Tibial artery (tissue), 4 donors: ENCODE measurements around the gene PTPRG.

ENCODE experiments used
- DNase-seq, 2 donors: peaks; one replicate each; pipeline ENCODE4 v3.0.0-alpha.2; 2019
- H3K27ac ChIP-seq, 2 donors: fragments of 200-600 bp; sonication (generic) in 1 of 2; 1 replicate in 1 of 2; 2 replicates in 1 of 2; pipeline ENCODE4 v1.5.1; 2018 to 2019; ENCODE audit warnings: mild to moderate bottlenecking in 1 of 2
- H3K27me3 ChIP-seq, 2 donors: fragments of 200-600 bp; sonication (generic) in 1 of 2; one replicate each; pipeline versions ENCODE4 v1.5.1 to v1.6.0; 2016 to 2019
- H3K36me3 ChIP-seq, 3 donors: fragments of 200-600 bp; sonication (generic) in 2 of 3; one replicate each; pipeline ENCODE4 v1.5.1; 2016 to 2019; ENCODE audit warnings: mild to moderate bottlenecking in 2 of 3
- H3K4me1 ChIP-seq, 4 donors: fragments of 200-600 bp; sonication (generic) in 2 of 4; 1 replicate in 3 of 4; 2 replicates in 1 of 4; pipeline ENCODE4 v1.5.1; 2016 to 2019
- H3K4me3 ChIP-seq, 2 donors: fragments of 200-600 bp; sonication (generic) in 1 of 2; 1 replicate in 1 of 2; 2 replicates in 1 of 2; pipeline ENCODE4 v1.5.1; 2018 to 2019; ENCODE audit warnings: mild to moderate bottlenecking in 2 of 2
- H3K9me3 ChIP-seq, 3 donors: fragments of 200-600 bp; sonication (generic) in 1 of 3; one replicate each; pipeline ENCODE4 v1.5.1; 2016 to 2019
- intact Hi-C: fragments of 100-400 bp; cut with DNase I; formaldehyde crosslinking; loops from one replicate; pipeline ENCODE4 v1.15.0; 2023; ENCODE audit warnings: low total_unique reads
- TF ChIP-seq, protein P1 (sequence below), 2 experiments: fragments of 200-600 bp in 1 of 2; fragments of 450-650 bp in 1 of 2; IDR thresholded peaks; one replicate each; pipeline ENCODE4 v1.5.1; 2017 to 2019; ENCODE audit warnings: antibody characterized with exemption in 2 of 2, mild to moderate bottlenecking in 1 of 2, moderate library complexity in 1 of 2

PTPRG gene

DNA sequence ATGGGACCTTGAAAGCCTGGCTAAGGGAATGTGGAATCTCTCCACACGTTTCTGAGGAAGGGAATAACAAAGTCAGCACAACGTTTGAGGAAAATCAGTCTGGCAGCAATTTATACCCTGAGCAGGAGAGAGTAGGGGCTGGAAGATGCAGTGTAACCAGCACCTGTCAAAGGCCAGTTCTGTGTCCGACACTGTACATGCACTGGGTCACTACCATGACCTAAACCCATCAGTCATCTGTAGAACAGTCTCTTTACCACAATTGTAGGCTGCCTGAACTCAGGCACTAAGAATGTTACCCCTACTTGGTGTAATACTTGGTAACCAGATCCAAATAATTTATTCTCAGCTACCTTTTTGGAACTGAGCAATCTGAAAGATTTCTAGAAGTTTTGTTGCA lies 698.6 kb downstream of the PTPRG start:
- Histone ChIP-seq H3K27ac (no peak overlapping the region), H3K36me3 (peaks cover 30 to 40% (median 36%) of the 10 kb centered on the region in 3 donors), H3K9me3 (no peaks in the 10 kb centered on the region), H3K27me3 (no peaks in the 10 kb centered on the region), H3K4me3 (no peak overlapping the region), H3K4me1 (no peaks in the 10 kb centered on the region)
- no peak for DNase-seq
- intact Hi-C loops = no loop called here
- TF ChIP-seq, protein P1, sequence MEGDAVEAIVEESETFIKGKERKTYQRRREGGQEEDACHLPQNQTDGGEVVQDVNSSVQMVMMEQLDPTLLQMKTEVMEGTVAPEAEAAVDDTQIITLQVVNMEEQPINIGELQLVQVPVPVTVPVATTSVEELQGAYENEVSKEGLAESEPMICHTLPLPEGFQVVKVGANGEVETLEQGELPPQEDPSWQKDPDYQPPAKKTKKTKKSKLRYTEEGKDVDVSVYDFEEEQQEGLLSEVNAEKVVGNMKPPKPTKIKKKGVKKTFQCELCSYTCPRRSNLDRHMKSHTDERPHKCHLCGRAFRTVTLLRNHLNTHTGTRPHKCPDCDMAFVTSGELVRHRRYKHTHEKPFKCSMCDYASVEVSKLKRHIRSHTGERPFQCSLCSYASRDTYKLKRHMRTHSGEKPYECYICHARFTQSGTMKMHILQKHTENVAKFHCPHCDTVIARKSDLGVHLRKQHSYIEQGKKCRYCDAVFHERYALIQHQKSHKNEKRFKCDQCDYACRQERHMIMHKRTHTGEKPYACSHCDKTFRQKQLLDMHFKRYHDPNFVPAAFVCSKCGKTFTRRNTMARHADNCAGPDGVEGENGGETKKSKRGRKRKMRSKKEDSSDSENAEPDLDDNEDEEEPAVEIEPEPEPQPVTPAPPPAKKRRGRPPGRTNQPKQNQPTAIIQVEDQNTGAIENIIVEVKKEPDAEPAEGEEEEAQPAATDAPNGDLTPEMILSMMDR (IDR thresholded peaks at IDR 0.05) = no peak

DNA sequence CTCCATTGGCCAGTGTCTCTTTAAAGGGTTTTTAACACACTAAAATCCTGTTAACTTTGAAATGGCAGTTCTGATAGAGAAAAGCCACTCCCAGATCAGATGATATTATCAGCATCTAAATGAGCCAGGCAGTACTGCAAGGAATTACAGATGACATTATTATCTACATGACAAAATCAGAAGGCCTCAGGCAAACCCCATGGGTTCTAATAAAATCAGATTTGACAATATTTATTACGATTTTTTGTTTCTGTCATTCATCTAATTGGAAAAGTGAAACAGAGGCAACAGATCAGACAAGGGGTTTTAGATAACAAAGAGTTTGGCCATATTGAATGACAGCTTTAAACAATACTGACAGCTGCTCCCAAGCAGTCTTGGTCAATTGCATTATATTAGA lies 699.3 kb downstream of the PTPRG start:
- no peak for DNase-seq
- no peaks in the 10 kb centered on the region for H3K9me3 ChIP-seq
- intact Hi-C loops = no loop called here
- H3K27me3 ChIP-seq = no peaks in the 10 kb centered on the region
- TF ChIP-seq, protein P1 (IDR thresholded peaks at IDR 0.05) = no peak
- no peaks in the 10 kb centered on the region for H3K4me1 ChIP-seq
- H3K27ac ChIP-seq = no peak overlapping the region
- H3K36me3 ChIP-seq = peaks cover 23 to 37% (median 30%) of the 10 kb centered on the region in 3 donors
- H3K4me3 ChIP-seq = no peak overlapping the region

DNA sequence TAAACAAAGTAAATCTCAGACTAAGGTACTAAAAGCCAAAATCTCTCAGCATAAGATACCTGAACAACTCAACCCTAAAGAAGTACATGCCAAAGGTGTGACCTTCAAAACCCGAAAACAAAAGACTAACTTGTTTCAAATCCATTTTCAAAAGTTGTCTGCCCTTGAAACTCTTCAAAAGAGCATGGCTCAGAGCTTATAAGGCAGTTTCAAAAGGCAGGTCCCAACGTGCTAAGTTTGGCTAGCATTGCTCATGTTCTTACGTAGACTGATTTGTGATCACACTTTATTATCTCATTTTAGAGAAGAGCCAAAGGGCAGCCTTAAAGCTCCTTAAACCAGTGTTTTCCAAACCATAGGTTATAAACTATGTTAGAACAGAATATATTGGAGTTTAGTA lies 699.8 kb downstream of the PTPRG start:
- H3K36me3 ChIP-seq = peaks cover 21 to 34% (median 25%) of the 10 kb centered on the region in 3 donors
- intact Hi-C loops = no loop called here

DNA sequence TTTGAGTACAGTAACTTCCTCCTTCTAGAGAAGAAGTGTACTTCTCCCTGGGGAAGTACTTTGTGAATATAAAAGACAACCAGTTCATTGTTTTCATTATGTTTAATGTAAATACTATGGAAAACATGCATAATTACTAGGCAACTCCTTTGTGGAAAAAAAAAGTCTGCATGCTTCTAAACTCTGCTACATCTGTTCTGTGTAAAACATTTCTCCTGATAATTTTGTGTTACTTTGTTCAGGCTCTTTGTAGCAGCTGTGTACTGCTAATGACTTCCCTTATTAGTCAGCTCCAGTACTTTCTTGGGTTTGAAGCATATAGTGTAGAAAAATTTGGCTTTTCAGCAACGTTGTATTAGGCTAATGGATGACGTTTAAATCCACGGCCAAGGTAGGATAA lies 700.4 kb downstream of the PTPRG start:
- H3K4me1 ChIP-seq = no peaks in the 10 kb centered on the region
- H3K4me3 ChIP-seq = no peak overlapping the region
- H3K9me3 ChIP-seq = no peaks in the 10 kb centered on the region
- peaks cover 21 to 34% (median 24%) of the 10 kb centered on the region in 3 donors for H3K36me3 ChIP-seq
- no peaks in the 10 kb centered on the region for H3K27me3 ChIP-seq
- H3K27ac ChIP-seq = no peak overlapping the region
- intact Hi-C loops = no loop called here
- DNase-seq = no peak
- TF ChIP-seq, protein P1 (IDR thresholded peaks at IDR 0.05) = no peak

More for the DNA sequence above, 699.8 kb downstream of the PTPRG start:
- Histone ChIP-seq H3K27me3 (no peaks in the 10 kb centered on the region), H3K9me3 (no peaks in the 10 kb centered on the region), H3K27ac (no peak overlapping the region), H3K4me1 (no peaks in the 10 kb centered on the region), H3K4me3 (no peak overlapping the region)
- TF ChIP-seq, protein P1 (IDR thresholded peaks at IDR 0.05) = no peak
- DNase-seq = no peak

DNA sequence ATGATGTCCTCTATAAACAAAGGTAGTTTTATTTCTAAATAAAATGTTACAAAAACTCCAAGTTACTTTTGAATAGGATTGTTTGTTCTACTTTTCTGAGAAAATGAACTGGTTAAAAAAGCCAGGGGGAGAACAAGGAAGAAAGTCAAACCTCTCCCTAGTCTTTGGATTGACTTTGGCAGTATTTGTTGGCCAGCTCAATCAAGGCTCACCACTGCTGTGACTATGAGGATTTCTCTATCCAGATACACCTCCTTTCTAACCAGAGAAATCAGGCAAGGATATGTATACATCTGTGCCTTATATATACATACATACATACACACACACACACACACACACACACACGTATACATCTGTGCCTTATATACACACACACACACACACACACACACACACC lies 704.2 kb downstream of the PTPRG start:
- peaks cover 51 to 63% (median 53%) of the 10 kb centered on the region in 3 donors for H3K36me3 ChIP-seq
- H3K9me3 ChIP-seq = no peaks in the 10 kb centered on the region
- TF ChIP-seq, protein P1 (IDR thresholded peaks at IDR 0.05) = no peak
- H3K4me1 ChIP-seq = no peaks in the 10 kb centered on the region
- no peak for DNase-seq
- no peak overlapping the region for H3K27ac ChIP-seq
- no peak overlapping the region for H3K4me3 ChIP-seq
- no peaks in the 10 kb centered on the region for H3K27me3 ChIP-seq
- intact Hi-C loops = no loop called here
